Mesodermal cell (in vitro differentiated cells): ENCODE data around the gene HEXD.

Experiments used
- H3K27ac ChIP-seq: 2 replicates; pipeline ENCODE4 v1.7.0; 2013; ENCODE audit warnings: mild to moderate bottlenecking, low read depth, low read length, moderate library complexity; ENCODE audit not compliant: severe bottlenecking
- H3K36me3 ChIP-seq: 2 replicates; pipeline ENCODE4 v1.7.1; 2013; ENCODE audit warnings: mild to moderate bottlenecking, low read length, moderate library complexity; ENCODE audit not compliant: control insufficient read depth, insufficient read depth
- H3K4me1 ChIP-seq: one replicate; pipeline ENCODE4 v1.7.1; 2013; ENCODE audit warnings: mild to moderate bottlenecking, low read length; ENCODE audit not compliant: insufficient read depth, control insufficient read depth, poor library complexity, severe bottlenecking
- H3K4me3 ChIP-seq: 2 replicates; pipeline ENCODE4 v1.7.0; 2013; ENCODE audit warnings: low read length, control low read depth, mild to moderate bottlenecking; ENCODE audit not compliant: insufficient read depth, poor library complexity, severe bottlenecking; ENCODE audit errors: extremely low read depth
- H3K9me3 ChIP-seq: 2 replicates; pipeline ENCODE4 v1.7.1; 2013; ENCODE audit warnings: mild to moderate bottlenecking, low read length, moderate library complexity; ENCODE audit not compliant: control insufficient read depth
- WGBS, 2 experiments: methylation state at CpG; one replicate each; pipeline ENCODE4 v1.1.5; 2013; ENCODE audit warnings: missing lambda C conversion rate in 2 of 2; ENCODE audit not compliant: insufficient coverage in 2 of 2; 5-methylcytosine and 5-hydroxymethylcytosine counted together

HEXD gene

DNA sequence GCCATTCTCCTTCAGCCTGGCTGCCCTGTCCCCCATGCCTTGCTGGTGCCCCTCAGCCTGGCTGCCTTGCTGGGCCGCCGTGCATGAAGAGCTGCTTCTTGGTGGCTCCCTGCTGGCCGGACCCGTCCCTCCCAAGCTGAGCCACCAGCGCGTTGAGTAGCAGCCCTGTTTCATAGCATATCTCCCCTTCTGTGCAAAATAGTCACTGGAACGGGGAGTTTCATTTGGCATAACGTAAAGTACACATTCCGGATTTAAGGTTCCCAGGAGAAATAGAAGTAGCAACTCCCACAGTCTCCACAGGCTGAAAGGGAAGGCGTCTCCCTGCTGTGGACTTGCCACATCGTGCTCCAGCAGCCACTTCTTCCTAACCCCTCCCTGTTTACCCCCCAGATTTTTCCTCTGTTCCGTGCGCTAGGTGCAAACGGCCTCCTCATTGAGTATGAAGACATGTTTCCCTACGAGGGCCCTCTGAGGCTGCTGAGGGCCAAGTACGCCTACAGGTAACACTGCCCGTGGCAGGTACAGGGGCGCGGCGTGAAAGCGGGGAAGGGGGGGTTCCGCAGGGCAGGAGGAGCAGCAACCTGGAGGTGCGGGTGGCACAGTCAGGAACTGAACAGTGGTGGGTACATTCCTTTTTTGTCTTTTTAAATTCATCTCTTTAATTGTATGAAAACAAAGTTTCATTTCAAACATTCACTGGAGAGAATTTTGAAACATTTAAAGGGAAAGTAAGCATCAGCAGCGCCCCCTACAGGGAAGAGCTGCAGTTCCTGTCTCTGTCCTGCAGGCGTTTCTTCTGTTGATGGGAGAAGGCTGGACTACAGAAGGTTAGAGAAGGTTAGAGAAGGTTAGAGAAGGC is 6.1 kb downstream of the HEXD start:
- peaks cover 3% of the 10 kb centered on the region for H3K9me3 ChIP-seq
- no peak overlapping the region for H3K4me3 ChIP-seq
- no peak overlapping the region for H3K27ac ChIP-seq
- WGBS, 2 experiments = 80 to 85% methylated on average over 19 to 23 of the region's 25 CpGs
- H3K4me1 ChIP-seq = no peaks in the 10 kb centered on the region
- H3K36me3 ChIP-seq = peaks cover 12% of the 10 kb centered on the region

DNA sequence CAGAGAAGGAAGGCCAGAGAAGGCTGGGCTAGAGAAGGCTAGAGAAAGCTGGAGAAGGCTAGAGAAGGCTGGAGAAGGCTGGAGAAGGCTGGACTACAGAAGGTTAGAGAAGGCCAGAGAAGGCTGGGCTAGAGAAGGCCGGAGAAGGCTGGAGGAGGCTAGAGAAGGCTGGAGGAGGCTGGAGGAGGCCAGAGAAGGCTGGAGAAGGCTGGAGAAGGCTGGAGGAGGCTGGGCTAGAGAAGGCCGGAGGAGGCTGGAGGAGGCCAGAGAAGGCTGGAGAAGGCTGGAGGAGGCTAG is 6.7 kb downstream of the HEXD start:
- H3K9me3 ChIP-seq = peaks cover 3% of the 10 kb centered on the region
- no peak overlapping the region for H3K4me3 ChIP-seq
- no peaks in the 10 kb centered on the region for H3K4me1 ChIP-seq
- H3K27ac ChIP-seq = no peak overlapping the region
- 86 to 95% methylated on average over 2 of the region's 2 CpGs for WGBS, 2 experiments
- peaks cover 12% of the 10 kb centered on the region for H3K36me3 ChIP-seq

DNA sequence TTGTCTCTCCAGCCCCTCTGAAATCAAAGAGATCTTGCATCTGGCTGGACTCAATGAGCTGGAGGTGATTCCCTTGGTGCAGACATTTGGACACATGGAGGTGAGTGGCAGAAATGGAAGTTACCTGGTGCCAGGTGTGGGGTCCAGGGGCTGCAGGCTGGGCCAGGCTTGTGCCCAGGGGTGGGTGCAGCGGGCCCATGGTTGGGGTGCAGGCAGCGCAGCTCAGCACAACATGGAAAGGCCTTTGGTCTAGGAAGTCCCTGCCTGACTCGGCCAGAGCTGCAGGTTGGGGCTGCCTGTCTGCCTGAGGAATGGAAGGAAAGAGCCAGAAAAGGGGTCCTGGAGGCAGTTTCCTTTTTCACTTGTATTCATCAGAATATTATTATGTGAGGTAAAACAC is 10.4 kb downstream of the HEXD start:
- Histone ChIP-seq H3K9me3 (no peaks in the 10 kb centered on the region), H3K4me3 (no peak overlapping the region), H3K4me1 (no peaks in the 10 kb centered on the region), H3K36me3 (no peaks in the 10 kb centered on the region), H3K27ac (no peak overlapping the region)
- WGBS, 2 experiments = 97% methylated on average over 3 of the region's 3 CpGs; no CpG with 5 or more reads in 1 of the 2 experiments

DNA sequence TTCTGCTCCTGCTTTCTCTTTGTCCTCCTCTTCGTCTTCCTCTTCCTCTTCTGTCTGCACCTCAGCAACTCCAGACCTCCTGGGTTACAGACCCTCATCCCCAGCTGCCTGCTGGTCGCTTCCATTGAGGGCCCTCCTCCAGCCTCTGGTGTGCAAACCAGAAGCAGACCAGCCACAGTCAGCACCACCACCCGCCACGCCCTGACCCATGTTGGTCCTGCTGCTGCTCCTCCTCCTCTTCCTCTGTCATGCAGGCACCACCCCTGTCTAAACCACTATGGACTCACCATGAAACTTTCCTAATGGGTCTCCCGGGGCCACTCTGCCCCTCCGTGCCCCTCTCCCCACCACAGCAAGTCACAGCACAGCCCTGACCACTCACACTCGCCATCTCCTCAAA is 11.7 kb downstream of the HEXD start:
- Histone ChIP-seq H3K9me3 (no peaks in the 10 kb centered on the region), H3K4me1 (no peaks in the 10 kb centered on the region), H3K36me3 (no peaks in the 10 kb centered on the region), H3K27ac (no peak overlapping the region), H3K4me3 (no peak overlapping the region)
- 85 to 87% methylated on average over 3 to 7 of the region's 7 CpGs for WGBS, 2 experiments

- Histone ChIP-seq H3K4me1 (no peaks in the 10 kb centered on the region), H3K27ac (no peak overlapping the region), H3K4me3 (no peak overlapping the region), H3K9me3 (no peaks in the 10 kb centered on the region), H3K36me3 (peaks cover under 1% of the 10 kb centered on the region)
- 81 to 91% methylated on average over 5 to 7 of the region's 8 CpGs for WGBS, 2 experiments
Measured at GRCh38 chr17:82432017-82432416, 13.9 kb downstream of the HEXD start.

DNA sequence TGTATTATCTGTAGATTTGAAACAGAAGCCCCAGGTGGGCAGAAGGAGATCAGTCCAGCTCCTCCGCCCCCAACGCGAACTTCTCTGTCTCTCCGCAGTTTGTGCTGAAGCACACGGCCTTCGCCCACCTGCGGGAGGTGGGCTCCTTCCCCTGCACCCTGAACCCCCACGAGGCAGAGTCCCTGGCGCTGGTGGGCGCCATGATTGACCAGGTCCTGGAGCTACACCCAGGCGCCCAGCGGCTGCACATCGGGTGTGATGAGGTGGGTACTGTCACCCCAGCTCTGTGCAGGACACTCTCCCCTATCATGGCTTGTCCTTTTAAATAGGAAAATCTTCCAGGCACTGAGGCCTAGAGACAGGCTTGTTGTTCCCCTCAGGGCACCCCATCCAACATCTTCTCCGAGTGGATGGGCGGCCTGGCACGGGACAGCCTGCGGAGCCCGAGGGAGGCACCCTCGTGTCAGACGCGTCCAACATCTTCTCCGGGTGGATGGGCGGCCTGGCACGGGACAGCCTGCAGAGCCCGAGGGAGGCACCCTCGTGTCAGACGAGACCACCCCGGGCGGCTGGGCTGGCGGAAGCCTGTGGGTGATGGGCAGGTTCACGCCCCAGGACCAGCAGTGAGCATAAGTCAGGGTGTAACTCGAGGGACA is 15.5 kb downstream of the HEXD start:
- WGBS, 2 experiments = 89 to 93% methylated on average over 32 of the region's 32 CpGs
- H3K36me3 ChIP-seq = peaks cover 3% of the 10 kb centered on the region
- no peaks in the 10 kb centered on the region for H3K9me3 ChIP-seq
- H3K4me3 ChIP-seq = no peak overlapping the region
- H3K4me1 ChIP-seq = no peaks in the 10 kb centered on the region
- no peak overlapping the region for H3K27ac ChIP-seq

GRCh38 chr17:82434216-82434565 is 16.0 kb downstream of the HEXD start:
- no peaks in the 10 kb centered on the region for H3K4me1 ChIP-seq
- no peak overlapping the region for H3K4me3 ChIP-seq
- H3K27ac ChIP-seq = no peak overlapping the region
- no peaks in the 10 kb centered on the region for H3K9me3 ChIP-seq
- peaks cover 3% of the 10 kb centered on the region for H3K36me3 ChIP-seq
- WGBS, 2 experiments = 85% methylated on average over 2 of the region's 3 CpGs; no CpG with 5 or more reads in 1 of the 2 experiments

GRCh38 chr17:82435103-82435502 is 17.0 kb downstream of the HEXD start:
- H3K27ac ChIP-seq = no peak overlapping the region
- peaks cover 3% of the 10 kb centered on the region for H3K36me3 ChIP-seq
- WGBS, 2 experiments = 83 to 87% methylated on average over 11 to 12 of the region's 12 CpGs
- no peak overlapping the region for H3K4me3 ChIP-seq
- H3K9me3 ChIP-seq = no peaks in the 10 kb centered on the region
- H3K4me1 ChIP-seq = no peaks in the 10 kb centered on the region

DNA sequence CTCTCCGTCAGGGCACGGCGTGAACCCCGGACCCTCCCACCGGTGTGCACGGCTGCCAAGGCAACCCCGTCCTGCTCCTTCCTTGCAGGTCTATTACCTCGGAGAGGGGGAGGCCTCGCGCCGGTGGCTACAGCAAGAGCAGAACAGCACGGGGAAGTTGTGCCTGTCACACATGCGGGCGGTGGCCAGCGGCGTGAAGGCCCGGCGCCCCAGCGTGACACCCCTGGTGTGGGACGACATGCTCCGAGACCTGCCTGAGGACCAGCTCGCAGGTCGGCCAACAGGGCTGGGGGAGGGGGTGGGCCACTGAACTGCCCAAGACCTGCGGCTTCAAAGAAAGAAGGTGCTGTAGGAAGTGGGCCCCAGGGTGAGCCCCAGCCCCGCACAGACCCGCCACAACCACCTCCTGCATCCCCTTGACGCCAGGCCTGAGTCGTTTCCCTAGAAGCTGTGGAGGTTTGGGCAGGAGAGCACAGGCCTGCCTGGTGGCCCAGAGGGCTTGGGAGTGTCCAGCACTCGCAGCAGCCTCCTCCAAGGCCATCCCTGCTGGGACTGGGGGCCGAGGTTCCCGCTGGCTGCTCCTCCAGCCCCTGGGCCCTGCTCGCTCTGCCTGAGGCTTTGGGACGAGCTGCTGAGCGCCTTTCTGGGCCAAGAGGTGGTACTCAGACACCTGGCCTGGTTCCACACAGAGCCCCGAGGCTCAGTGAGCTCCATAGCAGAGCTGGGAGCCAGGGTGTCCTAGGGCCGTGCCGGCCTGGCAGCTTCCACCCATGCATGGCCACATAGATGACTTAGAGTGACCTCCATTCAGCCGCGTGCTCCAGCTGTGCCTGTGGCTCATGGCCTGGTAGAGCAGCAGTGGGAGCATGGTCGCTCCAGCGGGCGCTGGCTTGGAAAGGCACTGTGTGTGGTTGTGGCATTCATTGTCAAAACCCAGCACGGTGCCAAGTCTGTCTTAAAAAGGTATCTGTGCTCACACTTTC is 17.7 kb downstream of the HEXD start:
- Histone ChIP-seq H3K36me3 (peaks cover 3% of the 10 kb centered on the region), H3K4me1 (no peaks in the 10 kb centered on the region), H3K9me3 (no peaks in the 10 kb centered on the region), H3K4me3 (no peak overlapping the region), H3K27ac (no peak overlapping the region)
- 89 to 91% methylated on average over 38 to 41 of the region's 43 CpGs for WGBS, 2 experiments

- Histone ChIP-seq H3K4me1 (no peaks in the 10 kb centered on the region), H3K27ac (no peak overlapping the region), H3K9me3 (no peaks in the 10 kb centered on the region), H3K36me3 (peaks cover 3% of the 10 kb centered on the region), H3K4me3 (no peak overlapping the region)
- WGBS, 2 experiments = 94% methylated on average over 22 to 36 of the region's 36 CpGs
Measured at GRCh38 chr17:82436601-82437324, 18.6 kb downstream of the HEXD start.
